K562 (cell line): Measurements from ENCODE around the gene SLC39A9. TPM values are rescaled to one million over a fixed set of nuclear protein-coding genes. Genes with fewer than 3 reads are reported as not detected.

Source experiments
- BMI1 ChIP-seq: fragments of 150-350 bp; IDR thresholded peaks from 2 replicates; pipeline ENCODE4 v1.6.1; 2014; ENCODE audit warnings: low read length
- E2F6 ChIP-seq, 2 experiments: IDR thresholded peaks; 2 replicates each; pipeline ENCODE4 v1.6.1; 2011; ENCODE audit warnings: borderline replicate concordance in 1 of 2, control low read depth in 1 of 2, low read depth in 1 of 2, low read length in 1 of 2, mild to moderate bottlenecking in 1 of 2, mixed read lengths in 1 of 2, moderate library complexity in 1 of 2; ENCODE audit not compliant: insufficient read depth in 1 of 2, insufficient read length in 1 of 2, poor library complexity in 1 of 2, severe bottlenecking in 1 of 2; ENCODE audit errors: extremely low read depth in 1 of 2
- FOXP4 ChIP-seq: sonication (generic); formaldehyde crosslinking; IDR thresholded peaks from 2 replicates; pipeline ENCODE4 v1.8.0; 2022; ENCODE audit warnings: mild to moderate bottlenecking, missing genetic modification reagents, borderline replicate concordance
- GATA2 ChIP-seq: sonication (generic); formaldehyde crosslinking; IDR thresholded peaks from 2 replicates; pipeline ENCODE4 v1.4.0; 2020; ENCODE audit warnings: mild to moderate bottlenecking, missing genetic modification reagents
- HDAC8 ChIP-seq: fragments of 450-650 bp; IDR thresholded peaks from 2 replicates; pipeline ENCODE4 v1.6.1; 2016; ENCODE audit warnings: mild to moderate bottlenecking, missing genetic modification characterization, moderate library complexity, missing compliant biosample characterization
- HNRNPK ChIP-seq: fragments of 200-400 bp; formaldehyde crosslinking; IDR thresholded peaks from one replicate; pipeline ENCODE4 v1.6.1; 2018; ENCODE audit warnings: mild to moderate bottlenecking, low read depth, low read length; ENCODE audit not compliant: poor library complexity, severe bottlenecking
- HSF4 ChIP-seq: fragments of 250-450 bp; sonication (Bioruptor Pico); IDR thresholded peaks from 2 replicates; pipeline ENCODE4 v2.1.2; 2022; ENCODE audit warnings: mild to moderate bottlenecking, moderate library complexity, borderline replicate concordance
- MTA1 ChIP-seq: fragments of 450-650 bp; IDR thresholded peaks from 2 replicates; pipeline ENCODE4 v1.6.1; 2017; ENCODE audit warnings: borderline replicate concordance
- TRIM24 ChIP-seq, 2 experiments: fragments of 450-650 bp; IDR thresholded peaks; 2 replicates each; pipeline ENCODE4 v1.6.1; 2016
- ZNF217 ChIP-seq: sonication (generic); formaldehyde crosslinking; IDR thresholded peaks from 2 replicates; pipeline ENCODE4 v1.8.0; 2022; ENCODE audit warnings: mild to moderate bottlenecking, missing genetic modification reagents
- ZNF589 ChIP-seq: fragments of 200-800 bp; sonication (Bioruptor generic); IDR thresholded peaks from 2 replicates; pipeline ENCODE4 v1.6.1; 2016; ENCODE audit warnings: low read depth, missing genetic modification characterization, missing compliant biosample characterization
- polyA plus RNA-seq, 8 experiments: library from polyadenylated mRNA; depleted of rRNA in 4 of 8; stranded (reverse) in 5 of 8; unstranded in 3 of 8; fragments of >200 nt; fragmentation: Nextera tagmentation in 2 of 8; fragmentation: Illumina TruSeq in 1 of 8; extraction: Ambion mirVana in 2 of 8; extraction: Trizol in 1 of 8; gene quantifications; 2 replicates each; pipeline versions ENCODE4 v1.2.1 to v1.2.3, GENCODE V29; 2011 to 2014; ENCODE audit warnings: inconsistent platforms in 1 of 8, missing spikeins in 1 of 8
- total RNA-seq, 7 experiments: library from RNA; depleted of rRNA in 6 of 7; stranded (reverse); fragments of >200 nt in 6 of 7; fragmentation: Illumina TruSeq in 2 of 7; extraction: Trizol in 2 of 7; gene quantifications; 2 replicates each; pipeline versions ENCODE4 v1.2.1 to v1.2.3, GENCODE V29; 2011 to 2021; ENCODE audit warnings: low replicate concordance in 1 of 7
- TF ChIP-seq, protein P1 (sequence below), 2 experiments: fragments of 450-650 bp in 1 of 2; sonication (generic) in 1 of 2; formaldehyde crosslinking in 1 of 2; IDR thresholded peaks; 2 replicates each; pipeline versions ENCODE4 v1.7.1 to v1.9.0; 2016 to 2022; ENCODE audit warnings: inconsistent platforms in 1 of 2, mild to moderate bottlenecking in 1 of 2, missing genetic modification reagents in 1 of 2
- TF ChIP-seq, protein P2 (sequence below): sonication (generic); IDR thresholded peaks from 2 replicates; pipeline ENCODE4 v1.6.1; 2016

Gene SLC39A9
- total and polyA plus RNA-seq, 9 of the 15 experiments (the other 6 are each of a cell fraction or from before 2014, with no cell fraction given), result 18.4 to 66.0 (median 32.5) TPM

DNA sequence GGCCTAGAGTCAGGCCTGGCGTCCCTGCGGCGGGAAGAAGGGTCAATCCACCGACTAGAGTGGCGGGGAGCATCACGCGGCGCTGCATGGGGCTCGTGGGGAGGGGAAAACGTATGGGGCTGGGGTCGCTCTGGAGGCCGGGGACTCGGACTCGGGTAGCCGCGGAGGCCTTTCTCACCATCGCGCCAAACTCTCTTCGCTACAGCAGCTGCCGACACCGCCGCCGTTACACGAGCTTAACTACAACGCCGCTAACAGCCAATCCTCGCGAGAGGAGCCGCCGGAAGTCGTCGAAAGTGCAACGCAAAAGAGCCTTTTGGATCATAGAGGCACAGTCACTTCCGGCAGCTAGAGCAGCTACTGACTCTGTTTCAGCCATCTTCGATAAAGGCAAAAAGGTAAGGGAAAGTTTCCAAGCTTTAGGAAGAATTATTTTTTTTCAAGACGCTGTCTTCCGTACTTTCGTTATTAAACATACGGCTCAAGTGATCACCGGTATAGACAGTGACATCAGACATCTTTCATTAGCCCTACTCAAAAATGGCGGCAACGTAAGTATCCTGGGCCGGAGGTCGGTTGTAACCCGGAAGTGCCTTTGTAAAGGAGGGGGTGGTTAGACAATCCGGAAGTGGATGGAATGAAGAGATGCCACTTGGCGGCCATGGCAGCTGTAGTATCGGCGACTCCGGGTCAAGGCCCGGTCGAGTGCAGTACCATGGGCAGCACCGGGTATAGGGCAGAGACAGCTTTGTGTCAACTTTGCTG, at the start of gene SLC39A9, which contains the start of gene ERH (continued):
- TF ChIP-seq, protein P1, sequence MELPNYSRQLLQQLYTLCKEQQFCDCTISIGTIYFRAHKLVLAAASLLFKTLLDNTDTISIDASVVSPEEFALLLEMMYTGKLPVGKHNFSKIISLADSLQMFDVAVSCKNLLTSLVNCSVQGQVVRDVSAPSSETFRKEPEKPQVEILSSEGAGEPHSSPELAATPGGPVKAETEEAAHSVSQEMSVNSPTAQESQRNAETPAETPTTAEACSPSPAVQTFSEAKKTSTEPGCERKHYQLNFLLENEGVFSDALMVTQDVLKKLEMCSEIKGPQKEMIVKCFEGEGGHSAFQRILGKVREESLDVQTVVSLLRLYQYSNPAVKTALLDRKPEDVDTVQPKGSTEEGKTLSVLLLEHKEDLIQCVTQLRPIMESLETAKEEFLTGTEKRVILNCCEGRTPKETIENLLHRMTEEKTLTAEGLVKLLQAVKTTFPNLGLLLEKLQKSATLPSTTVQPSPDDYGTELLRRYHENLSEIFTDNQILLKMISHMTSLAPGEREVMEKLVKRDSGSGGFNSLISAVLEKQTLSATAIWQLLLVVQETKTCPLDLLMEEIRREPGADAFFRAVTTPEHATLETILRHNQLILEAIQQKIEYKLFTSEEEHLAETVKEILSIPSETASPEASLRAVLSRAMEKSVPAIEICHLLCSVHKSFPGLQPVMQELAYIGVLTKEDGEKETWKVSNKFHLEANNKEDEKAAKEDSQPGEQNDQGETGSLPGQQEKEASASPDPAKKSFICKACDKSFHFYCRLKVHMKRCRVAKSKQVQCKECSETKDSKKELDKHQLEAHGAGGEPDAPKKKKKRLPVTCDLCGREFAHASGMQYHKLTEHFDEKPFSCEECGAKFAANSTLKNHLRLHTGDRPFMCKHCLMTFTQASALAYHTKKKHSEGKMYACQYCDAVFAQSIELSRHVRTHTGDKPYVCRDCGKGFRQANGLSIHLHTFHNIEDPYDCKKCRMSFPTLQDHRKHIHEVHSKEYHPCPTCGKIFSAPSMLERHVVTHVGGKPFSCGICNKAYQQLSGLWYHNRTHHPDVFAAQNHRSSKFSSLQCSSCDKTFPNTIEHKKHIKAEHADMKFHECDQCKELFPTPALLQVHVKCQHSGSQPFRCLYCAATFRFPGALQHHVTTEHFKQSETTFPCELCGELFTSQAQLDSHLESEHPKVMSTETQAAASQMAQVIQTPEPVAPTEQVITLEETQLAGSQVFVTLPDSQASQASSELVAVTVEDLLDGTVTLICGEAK (IDR thresholded peaks at IDR 0.05), result peak; percentile 99
- TF ChIP-seq, protein P1 (CRISPR knock-in tag; IDR thresholded peaks at IDR 0.05), result no peak
- TF ChIP-seq E2F6 (IDR thresholded peaks at IDR 0.05; ENCODE audit: borderline replicate concordance in 1 of 2, extremely low read depth in 1 of 2, insufficient read depth in 1 of 2, insufficient read length in 1 of 2, low read depth in 1 of 2, low read length in 1 of 2, poor library complexity in 1 of 2, severe bottlenecking in 1 of 2) (peak in 1 of 2 experiments; percentile 25), TRIM24 (IDR thresholded peaks at IDR 0.05) (no peak), HSF4 (no peak), FOXP4 (CRISPR knock-in tag) (no peak), ZNF217 (CRISPR knock-in tag) (no peak), ZNF589 (peak; percentile 66; the same call in 1 of the 2 replicates), GATA2 (CRISPR knock-in tag) (no peak), MTA1 (no peak), HNRNPK (no peak), HDAC8 (tag) (peak; percentile 84; the same call in 1 of the 2 replicates), BMI1 (no peak)
- TF ChIP-seq, protein P2, sequence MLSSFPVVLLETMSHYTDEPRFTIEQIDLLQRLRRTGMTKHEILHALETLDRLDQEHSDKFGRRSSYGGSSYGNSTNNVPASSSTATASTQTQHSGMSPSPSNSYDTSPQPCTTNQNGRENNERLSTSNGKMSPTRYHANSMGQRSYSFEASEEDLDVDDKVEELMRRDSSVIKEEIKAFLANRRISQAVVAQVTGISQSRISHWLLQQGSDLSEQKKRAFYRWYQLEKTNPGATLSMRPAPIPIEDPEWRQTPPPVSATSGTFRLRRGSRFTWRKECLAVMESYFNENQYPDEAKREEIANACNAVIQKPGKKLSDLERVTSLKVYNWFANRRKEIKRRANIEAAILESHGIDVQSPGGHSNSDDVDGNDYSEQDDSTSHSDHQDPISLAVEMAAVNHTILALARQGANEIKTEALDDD, result no peak
